Endothelial cell of umbilical vein (primary cell): ENCODE data around the gene CAMKMT. TPM values are rescaled to one million over a fixed set of nuclear protein-coding genes. Genes with fewer than 3 reads are reported as not detected.

Source experiments
- BruUV-seq: library from RNA; stranded (reverse); fragments of 400-500 nt; replicated peaks from 2 replicates; lab custom pipeline; 2021; lab: Mats Ljungman, UMichigan
- CTCF ChIA-PET: fragments of 300-600, 350-600 bp; sonication (Branson Sonifier 250); formaldehyde crosslinking; loops from one replicate; lab custom pipeline; 2021; ENCODE audit warnings: antibody characterized with exemption, inconsistent platforms; lab: Charles Lee
- POLR2A ChIA-PET: fragments of 300-600, 350-600 bp; sonication (Branson Sonifier 250); formaldehyde crosslinking; loops from one replicate; lab custom pipeline; 2021; ENCODE audit warnings: antibody characterized with exemption, inconsistent platforms; lab: Charles Lee
- DNase-seq: peaks from one replicate; pipeline ENCODE4 v3.0.0-alpha.2; 2011; ENCODE audit warnings: low read depth, low spot score
- FAIRE-seq: peaks from 2 replicates; lab custom pipeline; 2011; peaks lifted over from hg19 to GRCh38; lab: Jason Lieb, UNC
- H2AFZ ChIP-seq: 2 replicates; pipeline ENCODE4 v1.6.0; 2012; ENCODE audit warnings: low read depth, low read length, control low read depth, inconsistent platforms
- H3K27ac ChIP-seq: 2 replicates; pipeline ENCODE4 v1.5.1; 2011; ENCODE audit warnings: low read depth, mild to moderate bottlenecking, control low read depth, low read length, moderate library complexity; ENCODE audit not compliant: insufficient read depth
- H3K27me3 ChIP-seq, 2 experiments: 2 replicates each; pipeline versions ENCODE4 v1.6.0 to v1.6.1; 2011; ENCODE audit warnings: low read length in 2 of 2, mixed read lengths in 1 of 2; ENCODE audit not compliant: control insufficient read depth in 2 of 2, insufficient read depth in 2 of 2
- H3K36me3 ChIP-seq, 2 experiments: 2 replicates in 1 of 2; 3 replicates in 1 of 2; pipeline ENCODE4 v1.5.1; 2011; ENCODE audit warnings: low read length in 2 of 2, mild to moderate bottlenecking in 1 of 2, moderate library complexity in 1 of 2; ENCODE audit not compliant: control insufficient read depth in 2 of 2, insufficient read depth in 2 of 2; ENCODE audit errors: extremely low read depth in 1 of 2
- H3K4me1 ChIP-seq: 3 replicates; pipeline ENCODE4 v1.5.1; 2011; ENCODE audit warnings: mild to moderate bottlenecking, low read length; ENCODE audit not compliant: control insufficient read depth, insufficient read depth; ENCODE audit errors: extremely low read depth
- H3K4me2 ChIP-seq: 2 replicates; pipeline ENCODE4 v1.6.1; 2011; ENCODE audit warnings: low read length, control low read depth, mixed read lengths; ENCODE audit not compliant: insufficient read depth
- H3K4me3 ChIP-seq, 3 experiments: fragments of 200-600 bp in 1 of 3; sonication (generic), shearing (Covaris generic) in 1 of 3; replicated peaks in 1 of 3; 2 replicates each; pipeline ENCODE4 v1.5.1; 2011 to 2016; ENCODE audit warnings: control low read depth in 3 of 3, low read length in 3 of 3, mild to moderate bottlenecking in 2 of 3, inconsistent platforms in 1 of 3, low read depth in 1 of 3, moderate library complexity in 1 of 3; ENCODE audit not compliant: insufficient read depth in 1 of 3
- H3K79me2 ChIP-seq: 2 replicates; pipeline ENCODE4 v1.6.0; 2012; ENCODE audit warnings: low read length, inconsistent platforms; ENCODE audit not compliant: control insufficient read depth, insufficient read depth
- H3K9ac ChIP-seq: replicated peaks from 2 replicates; pipeline ENCODE3; 2011; ENCODE audit warnings: low read length, control low read depth; ENCODE audit not compliant: insufficient read depth; ENCODE audit errors: extremely low read depth
- H3K9me1 ChIP-seq: replicated peaks from 3 replicates; pipeline ENCODE4 v1.6.0; 2011; ENCODE audit warnings: mild to moderate bottlenecking, low read length; ENCODE audit not compliant: control insufficient read depth, insufficient read depth; ENCODE audit errors: extremely low read depth
- H3K9me3 ChIP-seq: replicated peaks from 2 replicates; pipeline ENCODE4 v1.5.1; 2012; ENCODE audit warnings: low read length, inconsistent platforms; ENCODE audit not compliant: control insufficient read depth, insufficient read depth
- H4K20me1 ChIP-seq: replicated peaks from 2 replicates; pipeline ENCODE3; 2011; ENCODE audit warnings: mild to moderate bottlenecking, low read length; ENCODE audit not compliant: control insufficient read depth, insufficient read depth; ENCODE audit errors: extremely low read depth
- EZH2 ChIP-seq: IDR thresholded peaks from 2 replicates; pipeline ENCODE4 v1.6.1; 2012; ENCODE audit warnings: borderline replicate concordance, low read depth, mild to moderate bottlenecking, moderate library complexity, low read length, inconsistent platforms; ENCODE audit not compliant: severe bottlenecking
- FOS ChIP-seq: IDR thresholded peaks from 2 replicates; pipeline ENCODE4 v1.6.1; 2011; ENCODE audit warnings: mild to moderate bottlenecking, low read length, moderate library complexity, borderline replicate concordance; ENCODE audit not compliant: insufficient read depth
- GATA2 ChIP-seq: IDR thresholded peaks from 2 replicates; pipeline ENCODE4 v1.7.0; 2011; ENCODE audit warnings: low read depth, mild to moderate bottlenecking, moderate library complexity, mixed read lengths, low read length; ENCODE audit not compliant: insufficient read length, insufficient read depth
- JUN ChIP-seq: IDR thresholded peaks from 2 replicates; pipeline ENCODE4 v1.6.1; 2011; ENCODE audit warnings: borderline replicate concordance, low read depth; ENCODE audit not compliant: insufficient read length, insufficient read depth
- MYC ChIP-seq: IDR thresholded peaks from one replicate; pipeline ENCODE4 v1.6.1; 2011; ENCODE audit warnings: mild to moderate bottlenecking, low read depth, low read length
- POLR2A ChIP-seq: IDR thresholded peaks from 2 replicates; pipeline ENCODE4 v1.6.1; 2012; ENCODE audit warnings: low read depth, mild to moderate bottlenecking, control low read depth, low read length
- POLR2AphosphoS5 ChIP-seq: IDR thresholded peaks from 2 replicates; pipeline ENCODE4 v1.6.1; 2012; ENCODE audit warnings: low read depth, mild to moderate bottlenecking, control low read depth, low read length, moderate library complexity; ENCODE audit not compliant: insufficient read depth
- dilution Hi-C: fragments of 300-500 bp; cut with MboI; formaldehyde crosslinking; loops from one replicate; pipeline ENCODE4 v1.15.0; 2019; ENCODE audit warnings: low sequenced_read_pairs; ENCODE audit not compliant: extremely low pct_ligation_motif_present
- intact Hi-C: fragments of 100-400 bp; cut with micrococcal nuclease; formaldehyde crosslinking; loops from one replicate; pipeline ENCODE4 v1.10.0; 2022
- polyA plus RNA-seq, 4 experiments: library from polyadenylated mRNA; depleted of rRNA in 3 of 4; stranded (reverse) in 3 of 4; unstranded in 1 of 4; fragments of >200 nt; gene quantifications; 2 replicates each; pipeline versions ENCODE4 v1.2.1 to v1.2.3, GENCODE V29; 2011 to 2012; ENCODE audit warnings: missing spikeins in 1 of 4
- total RNA-seq: library from RNA; stranded (reverse); gene quantifications from 2 replicates; pipeline ENCODE4 v1.2.3, GENCODE V29; 2021
- TF ChIP-seq, protein P1 (sequence below): IDR thresholded peaks from 2 replicates; pipeline ENCODE4 v1.6.1; 2011; ENCODE audit not compliant: insufficient read depth, insufficient read length
- TF ChIP-seq, protein P2 (sequence below), 2 donors: IDR thresholded peaks; 1 replicate in 1 of 2; 2 replicates in 1 of 2; pipeline ENCODE4 v1.5.1; 2011; ENCODE audit warnings: low read length in 2 of 2, mild to moderate bottlenecking in 2 of 2, moderate library complexity in 2 of 2, control low read depth in 1 of 2, inconsistent platforms in 1 of 2, low read depth in 1 of 2; ENCODE audit not compliant: insufficient read depth in 1 of 2; ENCODE audit errors: extremely low read depth in 1 of 2

Gene CAMKMT
- total and polyA plus RNA-seq, 2 donors (not counting 3 experiments of a cell fraction or from before 2014, with no cell fraction given) = 4.1 to 10.7 TPM

DNA sequence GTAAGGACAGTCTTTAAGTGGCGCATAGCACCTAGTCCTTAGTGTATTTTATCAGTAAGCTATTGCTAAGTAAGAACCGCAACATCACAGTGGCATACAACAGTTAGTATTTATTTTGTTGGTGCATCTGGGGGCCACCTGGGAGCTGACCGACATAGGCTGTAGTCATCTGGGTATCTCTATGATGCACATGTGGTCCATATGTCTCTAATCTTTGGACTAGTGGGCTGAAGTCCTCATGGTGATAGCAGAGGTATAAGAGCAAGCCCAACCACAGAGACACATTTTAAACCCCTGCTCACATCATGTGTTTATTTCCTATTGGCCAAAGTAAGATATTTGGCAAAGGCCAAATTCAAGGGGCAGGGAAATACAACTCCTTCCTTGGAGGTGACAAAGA lies 2.9 kb downstream of the CAMKMT start:
- intact Hi-C loops = loop anchor here (5.0 to 10.0 kb wide), 2 partner anchors 132 to 440 kb away; no protein-coding TSS in a partner anchor
- Histone ChIP-seq H3K4me3 (no peak overlapping the region), H3K4me1 (peaks cover 10% of the 10 kb centered on the region), H3K27ac (no peak overlapping the region), H3K4me2 (no peak overlapping the region), H3K9me1 (no peaks in the 10 kb centered on the region), H3K27me3 (no peaks in the 10 kb centered on the region), H4K20me1 (no peaks in the 10 kb centered on the region), H3K36me3 (no peaks in the 10 kb centered on the region), H3K9ac (no peak overlapping the region), H3K9me3 (no peaks in the 10 kb centered on the region), H2AFZ (no peak overlapping the region), H3K79me2 (peaks cover 8% of the 10 kb centered on the region)
- POLR2A ChIA-PET = no interaction called here
- DNase-seq = no peak
- BruUV-seq = no TSS peak
- TF ChIP-seq, protein P1, sequence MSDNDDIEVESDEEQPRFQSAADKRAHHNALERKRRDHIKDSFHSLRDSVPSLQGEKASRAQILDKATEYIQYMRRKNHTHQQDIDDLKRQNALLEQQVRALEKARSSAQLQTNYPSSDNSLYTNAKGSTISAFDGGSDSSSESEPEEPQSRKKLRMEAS = no peak
- TF ChIP-seq EZH2 (no peak), GATA2 (no peak), POLR2AphosphoS5 (no peak), POLR2A (no peak), JUN (no peak), MYC (no peak), FOS (no peak)
- TF ChIP-seq, protein P2, sequence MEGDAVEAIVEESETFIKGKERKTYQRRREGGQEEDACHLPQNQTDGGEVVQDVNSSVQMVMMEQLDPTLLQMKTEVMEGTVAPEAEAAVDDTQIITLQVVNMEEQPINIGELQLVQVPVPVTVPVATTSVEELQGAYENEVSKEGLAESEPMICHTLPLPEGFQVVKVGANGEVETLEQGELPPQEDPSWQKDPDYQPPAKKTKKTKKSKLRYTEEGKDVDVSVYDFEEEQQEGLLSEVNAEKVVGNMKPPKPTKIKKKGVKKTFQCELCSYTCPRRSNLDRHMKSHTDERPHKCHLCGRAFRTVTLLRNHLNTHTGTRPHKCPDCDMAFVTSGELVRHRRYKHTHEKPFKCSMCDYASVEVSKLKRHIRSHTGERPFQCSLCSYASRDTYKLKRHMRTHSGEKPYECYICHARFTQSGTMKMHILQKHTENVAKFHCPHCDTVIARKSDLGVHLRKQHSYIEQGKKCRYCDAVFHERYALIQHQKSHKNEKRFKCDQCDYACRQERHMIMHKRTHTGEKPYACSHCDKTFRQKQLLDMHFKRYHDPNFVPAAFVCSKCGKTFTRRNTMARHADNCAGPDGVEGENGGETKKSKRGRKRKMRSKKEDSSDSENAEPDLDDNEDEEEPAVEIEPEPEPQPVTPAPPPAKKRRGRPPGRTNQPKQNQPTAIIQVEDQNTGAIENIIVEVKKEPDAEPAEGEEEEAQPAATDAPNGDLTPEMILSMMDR (IDR thresholded peaks at IDR 0.05; ENCODE audit: extremely low read depth in 1 of 2, insufficient read depth in 1 of 2, low read depth in 1 of 2, low read length in 2 of 2) = no peak
- FAIRE-seq = no peak
- dilution Hi-C loops = no loop called here
- CTCF ChIA-PET = interaction anchor here (1.0 kb wide), 1 partner anchor 28 kb away, joined by 3 read pairs; no protein-coding TSS in a partner anchor
